ENCODE results near the gene F8A3.

Gene F8A3

DNA sequence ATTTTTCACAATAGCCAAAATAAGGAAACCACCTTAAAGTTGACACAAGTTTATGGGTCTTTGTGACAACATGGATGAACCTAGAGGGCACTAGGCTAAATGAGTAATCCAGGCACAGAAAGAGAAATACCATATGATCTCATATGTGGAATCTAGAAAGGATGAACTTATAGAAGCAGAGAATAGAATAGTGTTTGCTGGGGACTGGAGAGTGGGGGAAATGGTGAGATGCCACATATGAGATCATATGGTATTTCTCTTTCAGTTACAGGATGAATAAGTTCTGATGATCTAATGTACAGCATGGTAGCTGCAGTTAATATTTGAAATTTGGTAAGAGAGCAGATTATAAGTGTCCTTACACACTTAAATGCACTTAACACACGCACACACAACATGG is 40.7 kb downstream of the F8A3 start:
- no peak for TF ChIP-seq EZH2phosphoT487 (IDR thresholded peaks at IDR 0.05; ENCODE audit: low read length)
- TF ChIP-seq, protein P1, sequence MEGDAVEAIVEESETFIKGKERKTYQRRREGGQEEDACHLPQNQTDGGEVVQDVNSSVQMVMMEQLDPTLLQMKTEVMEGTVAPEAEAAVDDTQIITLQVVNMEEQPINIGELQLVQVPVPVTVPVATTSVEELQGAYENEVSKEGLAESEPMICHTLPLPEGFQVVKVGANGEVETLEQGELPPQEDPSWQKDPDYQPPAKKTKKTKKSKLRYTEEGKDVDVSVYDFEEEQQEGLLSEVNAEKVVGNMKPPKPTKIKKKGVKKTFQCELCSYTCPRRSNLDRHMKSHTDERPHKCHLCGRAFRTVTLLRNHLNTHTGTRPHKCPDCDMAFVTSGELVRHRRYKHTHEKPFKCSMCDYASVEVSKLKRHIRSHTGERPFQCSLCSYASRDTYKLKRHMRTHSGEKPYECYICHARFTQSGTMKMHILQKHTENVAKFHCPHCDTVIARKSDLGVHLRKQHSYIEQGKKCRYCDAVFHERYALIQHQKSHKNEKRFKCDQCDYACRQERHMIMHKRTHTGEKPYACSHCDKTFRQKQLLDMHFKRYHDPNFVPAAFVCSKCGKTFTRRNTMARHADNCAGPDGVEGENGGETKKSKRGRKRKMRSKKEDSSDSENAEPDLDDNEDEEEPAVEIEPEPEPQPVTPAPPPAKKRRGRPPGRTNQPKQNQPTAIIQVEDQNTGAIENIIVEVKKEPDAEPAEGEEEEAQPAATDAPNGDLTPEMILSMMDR (IDR thresholded peaks at IDR 0.05; ENCODE audit: low read length), result no peak
- TF ChIP-seq EZH2 (optimal IDR thresholded peaks at IDR 0.05; ENCODE audit: low read depth, low read length), result no peak
- no peaks in the 10 kb centered on the region for H3K27me3 ChIP-seq (replicated peaks; ENCODE audit: insufficient read depth, low read length)
- DNase-seq, result no peak
- no peak overlapping the region for H2AFZ ChIP-seq (ENCODE audit: low read length)
- no peak overlapping the region for H3K4me2 ChIP-seq (ENCODE audit: low read depth, low read length)
- no peak overlapping the region for H3K4me3 ChIP-seq (ENCODE audit: low read length)
- H4K20me1 ChIP-seq (ENCODE audit: insufficient read depth, low read length), result no peaks in the 10 kb centered on the region
- H3K27ac ChIP-seq (ENCODE audit: low read length), result no peak overlapping the region
- H3K9me3 ChIP-seq (replicated peaks; ENCODE audit: insufficient read depth, low read length), result no peaks in the 10 kb centered on the region
- no peaks in the 10 kb centered on the region for H3K79me2 ChIP-seq (ENCODE audit: low read length)
- no peaks in the 10 kb centered on the region for H3K9me2 ChIP-seq (replicated peaks; ENCODE audit: insufficient read depth, low read length)
- no peaks in the 10 kb centered on the region for H3K4me1 ChIP-seq (ENCODE audit: low read length)
- no peaks in the 10 kb centered on the region for H3F3A ChIP-seq (ENCODE audit: insufficient read depth, low read length)
- no peak overlapping the region for H3K9ac ChIP-seq (ENCODE audit: low read length)
- H3K36me3 ChIP-seq (replicated peaks; ENCODE audit: insufficient read depth, low read length), result no peaks in the 10 kb centered on the region

Data from MM.1S (cell line).